ENCODE measurements around the gene SETD4.

Gene SETD4

DNA sequence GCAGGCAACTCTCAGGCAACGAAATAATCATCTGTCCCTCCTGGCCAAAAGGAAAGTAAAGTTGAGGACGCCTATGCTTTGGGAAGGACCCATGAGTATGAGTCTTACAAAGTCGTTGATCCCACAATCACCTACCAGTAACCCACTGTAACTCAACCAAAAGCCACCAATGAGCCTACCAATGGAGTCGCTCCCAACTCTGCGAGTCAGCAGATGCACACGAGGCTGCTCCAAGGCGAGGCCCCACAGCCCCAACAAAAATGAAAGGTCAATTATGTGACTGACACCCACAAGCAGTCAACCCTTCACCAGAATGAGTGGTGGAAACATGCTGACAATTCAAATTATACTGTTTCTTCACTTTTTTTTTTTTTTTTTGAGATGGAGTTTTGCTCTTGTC is 12.0 kb downstream of the SETD4 start:
- DNase-seq (ENCODE audit: low read depth in 2 of 2, low spot score in 1 of 2), result no peak

DNA sequence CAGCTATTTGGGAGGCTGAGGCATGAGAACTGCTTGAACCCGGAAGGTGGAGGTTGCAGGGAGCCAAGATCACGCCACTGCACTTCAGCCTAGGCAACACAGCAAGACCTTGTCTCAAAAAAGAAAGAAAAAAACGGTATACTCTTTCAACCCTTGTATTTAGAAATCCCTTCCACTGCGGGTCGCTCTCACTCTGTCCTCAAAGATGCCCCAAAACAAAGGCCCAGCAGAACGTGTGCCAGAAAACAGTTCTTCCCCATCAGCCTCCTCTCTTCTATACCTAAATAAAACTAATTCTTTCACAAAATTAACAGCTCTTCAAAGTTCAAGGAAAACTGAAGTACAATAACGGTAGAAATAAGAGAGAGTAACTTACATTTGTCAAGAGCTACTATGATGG is 13.2 kb downstream of the SETD4 start:
- DNase-seq (ENCODE audit: low read depth in 2 of 2, low spot score in 1 of 2), result no peak

DNA sequence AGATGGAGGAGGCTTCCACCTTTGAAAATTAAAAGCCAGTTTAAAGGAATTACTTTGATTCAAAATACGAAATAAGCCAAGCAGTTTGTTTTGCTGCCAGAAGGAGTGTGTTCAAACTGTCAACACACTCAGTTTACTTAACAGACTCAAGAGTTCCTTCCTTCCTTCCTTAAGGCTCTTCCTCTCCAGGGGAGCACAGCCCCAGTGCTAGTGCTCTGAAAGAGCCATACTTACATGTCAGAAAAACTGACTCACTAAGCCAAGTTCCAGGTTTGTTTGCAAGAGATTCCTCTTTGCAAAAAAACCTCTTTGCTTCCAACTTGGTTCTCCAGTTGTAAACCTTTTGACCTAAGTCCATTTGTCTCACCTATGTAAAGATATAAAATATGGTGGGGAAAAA is 14.3 kb downstream of the SETD4 start:
- no peak for DNase-seq (ENCODE audit: low read depth in 2 of 2, low spot score in 1 of 2)

DNA sequence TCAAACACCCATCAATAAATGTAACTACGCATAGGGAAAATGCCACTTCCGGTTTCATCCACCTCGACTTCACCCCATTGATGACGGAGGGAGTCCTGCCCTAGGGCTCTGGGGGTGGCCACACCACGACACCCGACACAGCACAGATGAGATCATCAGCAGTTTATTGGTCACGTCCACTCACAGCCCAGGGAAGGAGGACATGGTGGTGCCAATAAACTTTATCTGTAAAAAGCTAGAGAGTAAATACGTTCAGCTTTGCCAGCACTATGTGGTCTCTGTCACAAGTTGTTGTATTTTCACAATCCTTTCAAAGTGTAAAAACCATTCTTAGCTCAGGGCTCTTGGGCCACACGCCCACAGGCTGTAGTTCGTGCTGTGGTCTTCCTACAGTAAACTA is 16.3 kb downstream of the SETD4 start:
- DNase-seq (ENCODE audit: low read depth in 2 of 2, low spot score in 1 of 2), result no peak

DNA sequence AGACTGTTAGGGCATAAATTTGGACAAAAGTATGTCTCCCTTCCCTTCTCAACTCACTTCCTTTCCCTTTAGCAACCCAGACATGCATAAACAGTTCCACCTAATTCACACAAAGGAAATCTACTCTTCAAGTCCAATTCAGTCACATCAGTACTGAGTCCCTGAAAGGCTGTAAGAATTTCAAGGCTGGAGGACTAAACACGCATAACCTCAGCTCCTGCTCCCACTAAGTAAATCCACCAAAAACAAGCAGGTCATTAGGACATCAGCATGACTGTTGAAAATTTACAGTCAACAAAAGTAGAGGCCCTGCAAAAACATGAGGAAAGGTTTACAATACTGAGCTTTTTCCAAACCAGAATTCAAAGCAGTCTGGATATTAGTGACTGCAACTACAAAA is 18.4 kb downstream of the SETD4 start:
- no peak for DNase-seq (ENCODE audit: low read depth in 2 of 2, low spot score in 1 of 2)

DNA sequence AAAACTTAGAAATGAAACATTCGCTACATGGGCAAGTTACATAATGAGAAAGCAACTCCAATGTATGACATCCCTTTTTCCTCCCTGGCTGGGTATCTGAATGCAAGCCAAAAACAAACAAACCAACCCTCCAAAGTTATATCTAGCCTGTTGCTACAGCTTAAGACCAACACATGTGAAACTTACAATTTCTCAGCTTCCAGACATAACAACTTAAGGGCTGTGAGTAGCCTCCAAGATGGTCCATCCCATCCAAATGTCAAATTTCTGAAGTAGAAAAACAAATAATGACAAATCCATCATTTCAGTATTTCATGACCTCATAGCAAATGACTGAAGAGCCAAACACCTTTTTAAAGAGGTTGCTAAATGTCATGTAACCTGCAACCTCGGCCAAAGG is 19.9 kb downstream of the SETD4 start:
- no peak for DNase-seq (ENCODE audit: low read depth in 2 of 2, low spot score in 1 of 2)

DNA sequence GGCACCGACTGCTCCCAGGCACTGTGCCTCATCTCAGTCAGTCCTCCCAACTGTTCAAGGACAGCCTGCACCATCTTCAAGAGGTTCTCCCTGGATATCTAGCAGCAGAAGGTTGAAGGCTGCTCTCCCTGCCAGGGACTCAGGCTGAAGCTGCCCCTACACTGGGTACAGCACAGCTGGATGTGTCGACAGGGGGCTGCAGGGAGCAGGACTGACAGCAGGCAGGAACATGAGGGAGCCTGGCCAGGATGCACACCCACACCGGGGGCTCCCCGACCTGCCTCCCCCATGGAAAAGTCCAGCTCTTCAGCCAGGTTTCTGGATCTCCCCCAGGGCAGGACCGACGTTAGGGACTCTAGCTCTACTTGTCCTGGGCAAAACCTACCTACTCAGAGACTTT is 20.5 kb downstream of the SETD4 start:
- DNase-seq (ENCODE audit: low read depth in 2 of 2, low spot score in 1 of 2), result no peak

DNA sequence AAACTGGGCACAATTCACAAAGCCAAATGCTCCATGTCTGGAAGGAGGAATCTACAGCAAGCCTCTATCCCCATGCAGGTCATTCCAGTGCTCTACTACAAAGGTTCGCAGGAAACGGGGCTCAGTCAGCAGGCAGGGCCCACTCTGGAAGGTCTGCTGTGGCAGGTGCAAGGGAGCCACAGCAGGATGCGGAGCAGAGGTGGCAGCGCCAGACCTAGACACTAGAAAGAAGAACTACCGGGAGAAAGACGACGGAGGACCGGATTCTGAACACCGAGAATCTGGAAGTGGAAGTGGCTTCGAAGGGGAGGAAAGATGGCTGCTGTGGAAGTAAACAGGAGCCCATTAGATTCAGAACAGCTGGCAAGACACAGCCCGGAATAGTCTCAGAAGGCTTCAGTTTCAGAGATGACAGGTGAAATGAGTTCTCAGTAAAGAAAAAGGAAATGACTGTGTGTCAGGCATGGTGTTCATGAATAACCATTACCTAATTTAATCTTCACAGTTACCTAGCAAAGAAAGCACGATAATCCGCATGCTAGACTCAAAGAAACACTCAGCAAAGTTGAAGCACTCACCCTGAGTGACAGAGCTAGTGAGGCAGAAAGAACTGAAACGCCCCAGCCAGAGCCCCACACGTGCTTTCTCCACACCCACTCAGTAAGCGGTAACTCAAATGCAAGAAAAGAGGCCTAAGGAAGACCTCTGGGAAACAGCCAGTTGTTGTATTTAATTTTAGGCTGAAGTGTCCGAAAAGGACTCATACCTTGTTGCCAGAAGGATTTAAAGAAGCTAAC is 21.4 kb downstream of the SETD4 start:
- DNase-seq (ENCODE audit: low read depth in 2 of 2, low spot score in 1 of 2), result no peak

DNA sequence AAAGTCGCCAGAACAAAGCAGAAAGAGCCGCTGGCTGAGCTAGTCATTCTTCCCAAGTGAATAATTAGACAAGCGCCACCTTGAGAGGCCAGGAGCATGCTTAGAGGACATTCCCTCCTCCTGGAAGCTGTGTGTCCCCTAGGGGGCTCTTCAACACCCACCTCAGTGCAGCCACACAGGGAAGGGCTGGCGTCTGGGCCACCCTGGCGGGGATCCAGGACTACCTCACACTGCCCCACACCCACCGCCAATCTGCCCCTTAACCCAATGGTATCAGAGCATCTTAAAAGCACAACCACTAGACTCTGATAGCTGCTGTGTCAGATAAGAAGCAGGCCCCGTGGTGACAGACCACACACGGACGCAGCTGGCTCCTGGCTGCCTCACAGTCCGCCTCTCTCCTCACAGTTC is 24.9 kb downstream of the SETD4 start:
- no peak for DNase-seq (ENCODE audit: low read depth in 2 of 2, low spot score in 1 of 2)

DNA sequence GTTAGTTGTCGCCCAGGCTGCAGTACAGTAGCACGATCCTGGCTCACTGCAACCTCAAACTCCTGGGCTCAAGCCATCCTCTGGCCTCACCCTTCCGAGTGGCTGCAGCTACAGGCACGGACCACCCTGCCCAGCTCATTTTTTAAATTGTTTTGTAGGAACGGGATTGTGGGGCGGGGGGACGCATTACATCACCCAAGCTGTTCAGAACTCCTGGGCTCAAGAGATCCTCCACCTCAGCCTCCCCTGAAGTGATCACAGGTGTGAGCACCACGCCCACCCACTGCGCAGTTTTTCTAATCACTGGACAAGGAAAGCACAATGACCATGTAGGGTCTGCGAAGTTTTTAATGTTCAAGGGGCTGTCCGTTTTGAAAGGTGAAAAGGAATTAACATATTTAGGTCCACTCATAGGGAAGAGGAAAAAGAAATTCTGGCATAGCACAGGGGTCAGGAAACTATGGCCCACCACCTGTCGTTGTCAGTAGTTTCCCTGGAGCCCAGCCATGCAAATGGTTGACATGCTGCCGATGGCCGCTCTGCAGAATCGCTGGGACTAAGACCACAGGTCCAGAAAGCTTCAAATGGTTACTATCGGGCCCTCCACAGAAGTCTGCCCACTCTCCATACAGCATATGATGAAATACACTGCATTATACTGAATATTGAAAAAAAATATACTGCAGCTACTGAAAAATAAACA is 26.0 kb downstream of the SETD4 start:
- DNase-seq (ENCODE audit: low read depth in 2 of 2, low spot score in 1 of 2), result no peak

DNA sequence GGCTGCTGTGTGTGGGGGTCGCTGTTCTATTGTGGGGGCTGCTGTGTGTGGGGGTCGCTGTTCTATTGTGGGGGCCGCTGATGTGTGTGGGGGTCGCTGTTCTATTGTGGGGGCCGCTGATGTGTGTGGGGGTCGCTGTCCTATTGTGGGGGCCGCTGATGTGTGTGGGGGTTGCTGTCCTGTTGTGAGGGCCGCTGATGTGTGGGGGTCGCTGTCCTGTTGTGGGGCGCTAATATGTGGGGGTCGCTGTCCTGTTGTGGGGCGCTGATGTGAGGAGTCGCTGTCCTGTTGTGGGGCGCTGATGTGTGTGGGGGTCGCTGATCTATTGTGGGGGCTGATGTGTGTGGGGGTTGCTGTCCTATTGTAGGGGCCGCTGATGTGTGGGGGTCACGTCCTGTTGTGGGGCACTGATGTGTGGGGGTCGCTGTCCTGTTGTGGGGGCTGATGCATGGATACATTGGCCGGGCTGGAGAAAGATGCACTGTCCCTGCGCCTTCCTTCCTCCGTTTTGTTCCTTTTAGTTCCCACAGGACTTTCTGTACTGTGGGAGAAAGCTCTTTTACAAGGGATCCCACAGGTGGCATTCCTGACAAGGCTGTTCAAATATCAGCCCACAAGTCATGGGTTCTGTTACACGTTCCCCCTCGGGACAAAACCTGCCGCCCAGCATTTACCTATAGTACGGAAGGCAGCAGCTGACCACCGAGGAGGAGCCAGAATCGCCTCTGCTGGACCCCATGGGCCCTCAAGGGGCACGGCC is 27.5 kb downstream of the SETD4 start:
- DNase-seq (ENCODE audit: low read depth in 2 of 2, low spot score in 1 of 2), result no peak

DNA sequence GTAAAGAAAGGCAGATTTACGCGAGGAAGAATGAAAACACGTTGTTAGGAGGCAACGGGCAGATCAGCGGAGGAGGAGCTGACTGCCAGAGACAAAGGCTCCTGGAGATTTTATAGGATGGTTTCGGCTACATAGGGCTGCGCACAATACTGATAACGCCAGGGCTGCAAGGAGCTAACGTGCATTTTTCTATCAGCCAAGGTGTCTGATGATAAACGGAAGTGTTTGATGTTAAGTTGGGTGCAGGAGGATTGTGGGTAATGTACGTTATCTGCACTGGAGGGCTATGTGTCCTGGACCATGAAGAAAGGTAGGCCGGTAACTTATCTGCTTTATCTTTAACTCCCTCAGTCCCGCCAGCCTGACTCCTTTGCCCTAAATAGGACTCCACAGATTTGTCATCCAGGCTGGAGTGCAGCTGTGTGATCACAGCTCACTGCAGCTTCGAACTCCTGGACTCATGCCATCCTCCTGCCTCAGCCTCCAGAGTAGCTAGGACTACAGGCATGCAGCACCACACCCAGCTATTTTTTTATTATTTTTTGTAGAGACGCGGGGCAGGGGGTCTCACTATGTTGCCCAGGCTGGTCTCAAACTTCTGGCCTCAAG is 29.6 kb downstream of the SETD4 start:
- DNase-seq (ENCODE audit: low read depth in 2 of 2, low spot score in 1 of 2), result no peak

DNA sequence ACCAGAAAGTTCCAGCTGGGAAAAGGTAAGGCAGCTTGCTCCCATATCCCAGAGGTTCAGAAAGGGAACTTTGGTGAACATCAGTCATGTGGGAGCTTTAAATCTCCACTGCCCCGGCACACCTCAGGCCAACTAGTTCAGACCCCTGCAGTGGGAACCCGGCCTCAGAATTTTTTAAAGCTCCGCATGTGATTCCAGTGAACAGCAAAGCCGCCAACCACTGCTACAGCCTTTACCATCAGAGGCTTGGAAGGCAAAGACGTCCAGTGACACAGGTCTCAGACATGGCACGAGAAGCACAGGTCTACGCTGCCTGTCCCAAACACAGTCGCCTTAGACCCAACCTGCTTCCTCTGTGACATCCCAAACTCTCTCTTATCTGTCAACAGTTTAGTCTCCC is 31.0 kb downstream of the SETD4 start:
- no peak for DNase-seq (ENCODE audit: low read depth in 2 of 2, low spot score in 1 of 2)

DNA sequence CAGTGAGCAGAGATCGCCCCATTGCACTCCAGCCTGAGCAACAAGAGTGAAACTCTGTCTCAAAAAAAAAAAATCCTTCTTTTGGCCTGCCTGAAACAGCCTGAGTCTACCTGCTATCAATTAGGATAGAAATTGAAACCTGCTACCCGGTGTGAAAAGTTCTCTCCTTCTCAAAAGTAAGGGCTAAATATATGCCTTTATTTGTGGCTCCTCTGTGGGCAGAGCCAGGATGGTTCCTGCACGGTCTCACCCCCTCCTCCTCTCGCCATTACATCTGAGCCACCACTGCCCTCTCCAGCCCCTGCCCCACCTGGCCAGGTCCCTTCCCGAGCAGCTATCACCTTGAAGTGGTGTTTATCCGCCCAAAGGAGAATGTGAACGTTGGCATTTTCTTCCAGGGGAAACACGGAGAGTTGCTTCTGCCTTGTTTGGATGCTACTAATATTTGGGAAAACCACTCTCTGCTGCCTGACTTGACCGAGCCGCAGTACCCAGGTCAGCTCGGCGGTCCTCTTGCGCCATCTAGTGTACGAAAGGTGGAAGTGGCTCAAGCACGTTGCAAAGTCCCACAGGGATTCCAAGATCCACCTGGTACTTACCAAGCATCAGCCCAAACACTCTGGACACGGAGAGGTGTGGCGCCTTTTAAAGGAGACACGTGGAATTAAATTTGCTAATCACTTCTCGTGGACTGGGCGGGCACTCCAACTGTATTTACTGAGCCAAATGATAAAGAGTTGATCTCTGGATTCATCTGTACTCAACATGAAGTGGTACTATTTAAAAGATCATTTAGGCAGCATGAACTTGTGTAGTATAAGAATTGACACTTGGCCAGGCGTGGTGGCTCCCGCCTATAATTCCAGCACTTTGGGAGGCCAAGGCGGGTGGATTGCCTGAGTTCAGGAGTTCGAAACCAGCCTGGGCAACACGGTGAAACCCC is 31.9 kb downstream of the SETD4 start:
- peak; percentile 36 to 39 for DNase-seq (ENCODE audit: low read depth in 2 of 2, low spot score in 1 of 2)

DNA sequence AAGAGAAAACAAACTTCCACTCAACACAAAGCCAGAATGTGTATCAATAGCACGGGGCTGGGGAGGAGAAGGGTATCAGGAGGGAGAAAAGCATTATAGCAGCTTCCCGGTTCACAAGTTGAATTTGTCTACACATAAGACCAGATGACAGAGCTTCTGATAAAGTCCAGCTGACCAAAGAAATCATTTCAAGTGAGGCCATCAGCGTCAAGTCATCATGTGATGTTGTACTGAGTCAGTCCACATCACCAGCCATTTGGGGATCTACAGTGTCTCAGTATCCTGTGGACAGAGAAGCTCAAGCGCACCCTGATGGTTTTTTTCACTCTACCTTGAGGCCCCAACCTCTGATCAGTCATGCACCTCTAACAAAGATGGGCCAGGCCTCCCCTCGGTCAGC is 33.0 kb downstream of the SETD4 start:
- no peak for DNase-seq (ENCODE audit: low read depth in 2 of 2, low spot score in 1 of 2)

DNA sequence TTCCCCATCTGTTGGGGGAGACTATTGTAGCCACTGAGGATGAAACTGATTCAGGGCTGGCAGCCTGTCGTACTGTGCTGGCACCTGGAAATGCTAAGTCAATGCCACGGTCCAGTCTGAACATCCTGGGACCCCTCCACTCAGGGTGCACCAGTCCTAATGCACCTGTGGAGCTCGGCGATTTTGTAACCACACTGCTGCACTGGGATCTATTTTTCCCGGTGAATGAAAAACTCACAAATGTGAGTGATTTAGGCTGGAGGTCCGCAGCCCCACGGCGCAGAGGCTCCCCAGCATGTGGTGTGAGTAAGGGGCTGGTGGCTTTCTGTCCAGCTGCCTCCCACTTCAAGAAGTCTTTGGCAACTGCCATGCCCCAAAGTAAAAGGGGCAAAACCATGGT is 35.5 kb downstream of the SETD4 start:
- DNase-seq (ENCODE audit: low read depth in 2 of 2, low spot score in 1 of 2), result no peak

DNA sequence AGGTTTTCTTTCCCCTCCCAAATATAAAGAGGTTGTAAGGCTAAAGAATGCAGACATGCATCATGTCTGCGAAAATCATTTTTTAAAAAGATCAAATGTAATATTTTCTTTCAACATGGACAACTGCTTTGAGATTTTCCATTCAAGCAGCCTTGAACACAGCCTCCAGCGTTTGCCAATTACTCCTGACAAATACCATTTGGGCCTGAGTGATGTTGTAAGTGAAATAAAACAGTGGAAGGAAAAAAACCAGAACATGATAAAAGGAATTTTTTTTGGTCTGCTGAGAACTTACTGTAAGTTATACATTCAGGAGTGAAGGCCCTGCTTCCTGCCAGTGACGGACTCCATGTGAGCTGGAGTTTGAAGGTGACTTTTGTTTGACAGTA is 37.2 kb downstream of the SETD4 start:
- no peak for DNase-seq (ENCODE audit: low read depth in 2 of 2, low spot score in 1 of 2)

DNA sequence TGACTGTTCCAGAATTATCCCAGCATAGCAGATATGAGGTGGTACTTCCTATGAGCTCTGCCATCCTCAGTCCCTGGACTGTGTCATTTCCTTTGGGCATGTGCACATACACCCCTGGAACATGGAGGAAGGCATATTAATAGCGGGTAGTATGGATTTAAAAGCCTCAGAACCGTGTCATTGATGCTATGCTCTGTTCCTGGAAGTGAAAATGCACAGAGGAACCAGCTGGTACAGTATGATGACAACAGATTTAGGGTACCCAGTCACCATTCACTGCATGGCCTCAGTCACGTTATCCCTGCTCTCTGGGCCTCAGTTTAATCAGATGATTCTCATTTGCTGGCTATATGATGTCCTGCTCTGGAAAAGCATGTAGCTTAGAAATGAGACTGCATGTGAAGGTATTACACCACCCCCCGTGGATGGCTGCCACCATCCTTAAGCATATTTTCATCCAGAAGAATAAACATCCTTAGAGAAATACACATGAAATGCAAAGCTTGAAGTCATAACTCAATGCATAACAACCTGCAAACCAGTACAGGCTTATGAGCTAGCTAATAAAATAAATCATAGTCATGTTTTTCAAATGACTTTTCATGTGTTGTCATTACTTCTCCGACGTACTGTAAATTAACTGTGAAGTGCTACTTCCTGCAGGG is 37.8 kb downstream of the SETD4 start:
- DNase-seq (ENCODE audit: low read depth in 2 of 2, low spot score in 1 of 2), result no peak

DNA sequence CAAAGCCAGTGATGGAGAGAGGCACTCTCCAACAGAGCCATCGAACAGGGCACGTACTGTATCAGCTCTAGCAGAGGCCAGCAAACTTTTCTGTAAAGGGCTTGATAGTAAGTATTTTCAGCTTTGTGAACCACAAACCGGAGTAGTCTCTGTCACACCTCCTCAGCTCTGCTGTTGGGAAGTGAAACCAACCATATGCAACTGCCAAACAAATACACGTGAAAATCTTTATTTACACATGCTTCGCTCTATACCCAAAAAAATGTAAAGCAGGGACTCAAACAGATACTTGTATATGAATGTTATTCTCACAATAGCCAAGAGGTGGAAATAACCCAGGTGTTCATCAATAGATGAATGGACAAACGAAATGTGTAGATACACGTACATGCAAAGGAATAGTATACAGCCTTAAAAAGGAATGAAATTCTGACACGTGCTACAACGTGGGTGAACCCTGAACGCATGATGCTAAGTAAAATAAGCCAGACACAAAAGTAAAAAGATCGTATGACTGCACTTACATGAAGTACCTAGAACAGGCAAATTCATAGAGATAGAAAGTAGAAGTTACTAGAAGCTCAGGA is 39.0 kb downstream of the SETD4 start:
- no peak for DNase-seq (ENCODE audit: low read depth in 2 of 2, low spot score in 1 of 2)

DNA sequence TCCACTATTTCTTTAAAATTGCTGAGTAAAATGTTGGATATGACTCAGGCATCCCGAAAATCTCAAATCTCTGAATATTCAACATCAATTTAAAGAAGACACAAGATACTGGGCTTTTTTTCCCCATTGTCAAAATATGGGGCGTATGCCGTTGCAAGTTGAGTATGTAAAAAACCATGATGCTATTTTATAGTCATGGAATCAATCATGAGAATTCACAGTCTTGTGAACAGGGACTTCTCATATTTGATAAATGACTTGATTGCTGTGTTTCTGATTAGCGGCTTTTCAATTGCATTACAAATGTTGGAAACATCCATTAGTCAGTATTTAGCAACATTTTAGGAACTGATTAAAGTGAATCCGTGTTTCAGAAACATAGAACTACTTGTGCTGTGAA is 45.3 kb downstream of the SETD4 start:
- DNase-seq (ENCODE audit: low read depth in 2 of 2, low spot score in 1 of 2), result no peak

Data from stimulated activated CD8-positive, alpha-beta memory T cell treated with anti-CD3 and anti-CD28 coated beads, Interleukin-4, amount 100 ng/mL, for 4 hours (primary cell).